Stimulated activated CD8-positive, alpha-beta memory T cell treated with anti-CD3 and anti-CD28 coated beads, Interleukin-2, amount 100 ng/mL, for 48 hours (primary cell): Measurements from ENCODE around the gene PIP5K1C.

ENCODE experiments used
- DNase-seq, 2 donors: peaks; one replicate each; pipeline ENCODE4 v3.0.0-alpha.2; 2020; ENCODE audit warnings: low read depth in 2 of 2

The PIP5K1C gene

DNA sequence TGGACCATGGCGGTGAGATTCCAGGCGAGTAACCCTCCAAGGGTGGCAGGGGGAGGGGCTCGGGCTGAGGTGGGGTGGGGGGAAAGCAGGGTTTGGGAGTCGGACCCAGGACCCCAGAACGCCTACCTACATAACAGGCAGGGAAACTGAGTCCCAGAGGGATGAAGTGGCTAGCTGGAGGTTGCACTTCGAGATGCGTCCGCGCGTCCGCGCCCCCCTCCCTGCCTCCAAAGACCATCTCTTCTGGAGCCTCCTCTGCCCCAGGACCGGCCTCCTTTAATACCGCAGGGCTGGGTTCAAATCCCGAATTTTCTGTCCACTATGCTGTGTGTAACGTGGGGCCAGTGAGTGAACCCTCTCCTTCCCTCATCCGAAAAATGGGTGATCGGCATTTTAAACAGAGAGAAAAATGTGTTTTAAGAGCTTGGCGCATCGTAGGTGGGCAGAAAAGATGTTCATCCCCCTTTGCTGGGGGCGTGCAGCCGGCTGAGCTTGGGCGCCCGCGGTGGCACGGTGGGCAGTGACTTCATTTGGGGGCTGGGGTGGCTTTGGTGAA is 21.7 kb upstream of the PIP5K1C start:
- no peak for DNase-seq

DNA sequence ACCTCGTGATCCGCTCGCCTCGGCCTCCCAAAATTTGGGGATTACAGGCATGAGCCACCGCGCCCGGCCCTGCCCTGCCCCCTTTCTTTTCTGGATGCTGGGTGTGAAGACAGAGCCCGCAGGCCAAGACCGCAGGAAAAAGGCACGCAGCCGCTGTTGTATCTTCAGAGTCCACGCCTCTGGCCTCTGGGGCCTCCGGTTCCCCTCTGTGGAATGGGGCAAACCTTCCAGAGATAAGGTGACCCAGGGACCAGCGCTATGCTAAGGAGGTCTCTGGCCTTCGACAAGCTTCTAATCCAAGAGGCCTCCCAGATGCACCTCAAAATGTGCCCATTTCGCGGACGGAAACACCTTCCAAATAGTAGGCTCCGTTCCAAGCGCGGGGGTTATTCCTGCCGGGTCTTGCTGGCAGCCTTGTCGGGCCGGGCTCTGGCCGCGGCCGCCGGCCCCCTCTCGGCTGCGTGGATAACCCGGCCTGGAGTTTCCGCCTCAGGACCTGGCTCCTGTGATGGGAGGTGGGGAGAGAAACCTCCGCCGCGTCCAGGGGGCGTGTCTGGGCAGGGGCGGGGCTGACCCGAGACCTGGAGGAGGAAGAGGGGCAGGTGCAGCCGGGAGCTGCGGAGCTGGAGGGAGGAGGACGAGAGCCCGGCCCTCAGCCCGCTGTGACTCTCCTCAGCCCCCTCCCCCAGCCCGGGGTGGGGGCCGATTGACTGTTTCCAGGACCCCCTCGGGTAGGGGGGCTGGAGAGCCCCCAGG is 21.0 kb upstream of the PIP5K1C start:
- peak; percentile 73 to 86 for DNase-seq

DNA sequence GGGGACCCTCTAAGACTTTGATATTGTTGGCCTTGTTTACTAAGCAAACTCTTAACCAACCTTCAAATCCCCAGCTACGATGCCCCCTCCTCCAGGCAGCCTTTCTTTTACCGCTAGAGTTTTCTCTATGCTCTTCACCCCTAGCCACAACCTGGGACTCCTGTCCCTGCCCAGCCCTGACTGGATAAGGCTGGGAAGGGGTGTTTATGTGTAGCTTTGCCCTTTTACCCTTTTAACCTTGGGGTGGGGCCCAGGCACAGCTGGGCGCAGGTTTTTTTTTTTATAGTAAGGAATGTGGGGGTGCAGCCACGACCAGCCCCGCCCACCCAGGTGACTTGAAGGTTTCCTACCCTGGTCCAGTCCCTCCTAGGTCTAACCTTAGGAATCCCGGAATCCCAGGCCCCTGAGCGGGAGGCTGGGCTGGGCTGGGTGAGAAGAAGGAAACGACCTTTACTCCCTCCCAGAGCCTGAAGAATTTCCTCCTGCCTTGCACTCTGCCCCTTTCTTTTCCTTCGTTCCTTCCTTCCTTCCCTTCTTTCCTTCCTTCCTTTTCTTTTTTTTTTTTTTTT is 20.2 kb upstream of the PIP5K1C start:
- no peak for DNase-seq

DNA sequence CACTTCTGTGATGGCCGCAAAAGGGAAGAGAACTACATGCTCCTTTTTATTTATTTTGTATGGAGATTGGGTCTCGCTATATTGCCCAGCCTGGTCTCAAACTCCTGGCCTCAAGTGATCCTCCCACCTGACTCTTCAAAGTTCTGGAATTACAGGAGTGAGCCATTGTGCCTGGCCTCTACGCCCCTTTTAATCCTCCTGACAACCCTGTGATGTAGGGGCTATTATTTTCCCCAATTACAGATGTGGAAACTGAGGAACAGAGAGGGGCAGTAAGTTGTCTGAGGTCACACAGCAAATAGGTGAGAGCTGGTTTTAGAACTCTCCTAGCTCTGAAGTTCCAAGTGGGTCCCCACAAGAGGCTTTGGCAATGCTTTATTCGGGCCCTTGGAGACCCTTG is 19.6 kb upstream of the PIP5K1C start:
- DNase-seq, result no peak

DNA sequence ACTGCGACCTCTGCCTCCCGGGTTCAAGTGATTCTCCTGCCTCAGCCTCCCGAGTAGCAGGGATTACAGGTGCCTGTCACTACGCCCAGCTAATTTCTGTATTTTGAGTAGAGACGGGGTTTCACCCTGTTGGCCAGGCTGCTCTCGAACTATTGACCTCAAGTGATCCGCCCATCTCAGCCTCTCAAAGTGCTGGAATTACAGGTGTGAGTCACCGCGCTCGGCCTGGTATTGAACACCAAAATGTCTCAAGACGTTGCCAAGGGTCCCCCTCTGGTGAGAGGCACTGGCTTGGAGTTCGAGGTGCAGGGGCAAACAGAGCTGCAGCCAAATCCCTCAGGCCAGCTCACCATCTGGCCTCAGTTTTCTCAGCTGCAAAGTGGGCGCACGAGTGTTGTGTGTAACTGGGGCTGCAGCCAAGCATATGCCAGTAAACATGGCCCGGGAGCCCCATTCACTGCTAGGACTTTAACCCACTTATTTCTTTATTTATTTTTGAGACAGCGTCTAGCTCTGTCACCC is 15.9 kb upstream of the PIP5K1C start:
- DNase-seq, result no peak

DNA sequence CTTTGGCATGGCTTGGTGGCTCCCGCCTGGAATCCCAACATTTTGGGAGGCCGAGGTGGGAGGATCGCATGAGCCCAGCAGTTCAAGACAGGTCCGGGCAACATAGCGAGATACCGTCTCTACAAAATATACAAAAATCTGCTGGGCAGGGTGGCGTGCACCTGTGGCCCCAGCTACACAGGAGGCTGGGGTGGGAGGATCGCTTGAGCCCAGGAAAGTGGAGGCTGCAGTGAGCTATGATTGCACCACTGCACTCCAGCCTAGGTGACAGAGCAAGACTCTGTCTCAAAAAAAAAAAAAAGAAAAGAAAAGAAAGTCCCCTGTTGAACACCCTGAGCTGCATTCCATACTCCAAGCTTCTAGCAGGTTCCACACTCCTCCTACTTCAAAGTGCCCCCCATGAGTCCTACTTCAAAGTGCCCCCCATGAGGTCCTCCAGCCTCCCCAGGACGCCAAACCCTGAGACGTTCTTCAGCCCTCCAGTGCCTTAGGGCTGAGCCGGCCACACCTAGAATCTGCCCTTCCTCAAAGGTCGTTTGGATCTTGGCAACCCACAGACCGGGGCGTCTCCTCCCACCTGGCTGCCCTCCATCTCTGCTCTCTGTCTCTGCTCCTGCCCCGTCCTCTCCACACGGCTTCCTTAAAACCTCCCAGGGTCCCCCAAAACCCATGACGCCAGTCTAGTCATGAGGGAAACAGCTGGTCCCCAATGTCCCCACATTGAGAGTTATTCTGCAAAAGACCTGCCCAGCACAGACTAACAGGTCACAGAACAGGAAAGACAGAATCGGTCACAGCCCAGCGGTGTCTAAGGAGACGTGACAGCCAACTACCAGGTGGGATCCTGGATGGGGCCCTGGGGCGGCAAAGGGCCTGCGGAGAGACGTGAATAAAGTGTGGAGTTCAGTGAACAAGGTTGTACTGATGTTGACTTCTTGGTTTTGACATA is 12.7 kb upstream of the PIP5K1C start:
- no peak for DNase-seq

DNA sequence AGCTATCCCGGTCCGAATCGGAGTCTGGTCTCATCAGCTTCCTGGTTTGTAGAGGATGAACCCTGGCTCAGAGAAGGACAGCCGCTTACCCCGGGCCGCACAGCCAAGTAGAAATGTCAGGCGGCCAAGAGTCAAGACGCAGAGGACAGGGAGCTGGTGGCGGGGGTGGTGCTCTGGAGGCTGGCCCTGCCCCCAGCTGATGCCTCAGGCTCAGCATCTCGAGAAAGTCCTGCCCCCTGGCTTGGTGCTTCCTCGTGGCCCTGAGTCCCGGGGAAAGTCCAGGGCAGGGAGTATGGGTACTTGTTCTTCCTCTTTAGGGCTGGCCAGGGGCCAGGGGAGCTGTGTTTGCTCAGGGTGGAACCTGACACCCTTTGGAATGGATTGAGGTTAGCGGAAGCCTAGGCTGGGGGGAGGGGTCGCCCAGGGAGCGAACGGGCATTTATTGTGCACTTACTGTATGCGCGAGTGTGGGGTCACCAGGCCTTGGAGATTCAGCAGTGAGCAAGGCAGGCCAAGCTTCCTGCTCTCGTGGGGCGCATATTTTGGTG is 10.1 kb upstream of the PIP5K1C start:
- no peak for DNase-seq

DNA sequence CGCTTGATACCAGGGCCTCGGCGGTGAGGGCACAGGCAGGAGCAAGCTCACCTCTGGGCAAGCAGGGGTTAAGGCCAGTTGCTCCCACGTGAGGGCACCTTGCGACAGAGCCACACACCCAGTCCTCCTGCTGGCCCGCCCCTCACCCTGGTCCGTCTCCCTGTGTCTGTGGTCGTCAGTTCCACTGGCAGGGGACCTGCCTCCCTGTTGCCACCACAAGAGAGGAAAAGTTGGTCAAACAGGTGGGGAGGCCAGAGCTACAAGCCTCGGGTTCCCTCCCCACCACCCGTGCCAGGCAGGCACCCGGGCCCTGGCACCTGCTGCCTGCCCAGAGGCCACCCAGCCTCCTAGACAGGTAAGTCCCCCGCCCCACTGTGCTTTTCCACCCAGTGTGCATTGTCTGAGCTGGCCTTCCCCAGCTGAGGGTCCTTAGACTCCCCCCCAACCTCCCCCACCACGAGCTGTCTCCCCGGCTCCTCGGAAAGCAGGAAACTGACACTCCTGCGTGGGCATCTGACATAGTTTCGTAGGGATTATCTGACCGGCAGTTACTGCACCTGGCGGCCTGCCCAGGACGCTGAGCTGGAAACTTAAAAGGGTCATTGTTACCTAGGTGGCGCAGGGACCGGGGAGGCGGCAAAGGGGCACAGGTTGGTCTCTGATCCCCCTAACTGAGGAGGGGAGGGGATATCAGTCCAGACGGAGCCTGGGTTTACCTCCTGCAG is 8.1 kb upstream of the PIP5K1C start, which contains the start of gene TJP3:
Gene TJP3, plus strand, starts transcription at position 178 of the 725 bp plus-strand sequence. CDS start 20,049 bp downstream, outside the sequence.
- DNase-seq, result no peak

DNA sequence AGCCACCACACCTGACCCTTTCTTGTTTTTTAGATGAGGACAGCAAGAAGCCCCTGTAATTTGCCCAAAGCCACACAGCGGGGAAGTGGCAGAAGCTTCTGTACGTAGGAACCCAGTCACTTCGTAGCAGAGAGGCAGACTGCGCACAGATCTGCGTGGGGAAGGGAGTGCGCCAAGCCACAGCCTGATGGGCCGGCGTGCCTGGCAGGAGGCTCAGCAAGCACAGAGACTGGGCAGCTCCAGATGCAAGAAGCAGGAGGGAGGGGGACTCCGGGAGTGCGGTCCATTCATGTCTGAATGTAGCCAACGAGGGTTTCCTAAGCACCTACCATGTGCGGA is 7.6 kb upstream of the PIP5K1C start:
- no peak for DNase-seq

DNA sequence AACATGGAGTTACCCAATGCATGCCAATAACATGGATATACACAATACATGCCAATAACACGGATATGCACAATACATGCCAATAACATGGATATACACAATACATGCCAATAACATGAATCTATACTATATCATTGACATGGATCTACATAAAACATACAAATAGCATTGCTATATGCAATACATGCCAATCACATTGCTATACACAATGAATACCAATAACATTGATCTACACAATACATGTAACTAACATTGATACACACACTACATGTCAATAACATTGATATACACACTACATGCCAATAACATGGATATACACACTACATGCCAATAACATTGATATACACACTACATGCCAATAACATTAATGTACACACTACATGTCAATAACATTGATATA is 932 bp upstream of the PIP5K1C start:
- DNase-seq, result no peak

DNA sequence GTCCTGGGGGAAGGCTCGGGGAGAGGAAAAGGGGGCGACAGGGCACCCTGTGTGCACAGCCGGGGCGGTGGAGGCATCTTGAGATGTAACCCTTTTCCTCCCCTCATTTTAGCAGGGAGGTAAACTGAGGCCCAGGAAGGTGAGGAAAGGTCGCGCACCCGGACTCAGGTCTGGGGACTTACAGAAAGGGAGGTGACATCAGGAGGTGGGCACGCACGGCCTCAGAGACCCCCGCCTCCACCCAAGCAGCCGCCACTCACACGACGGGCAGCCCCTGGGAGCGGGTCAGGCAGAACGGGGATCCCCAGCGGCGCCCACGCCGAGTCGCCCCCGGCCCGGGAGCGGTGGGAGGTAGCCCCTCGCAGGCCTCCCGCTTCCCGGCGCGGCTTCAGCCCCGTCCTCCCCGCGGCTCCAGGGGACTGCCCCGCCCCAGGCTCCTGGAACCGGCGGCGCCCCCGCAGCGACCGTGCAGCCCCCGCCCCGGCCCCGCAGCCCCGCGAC is 477 bp downstream of the PIP5K1C start:
- DNase-seq, result no peak

DNA sequence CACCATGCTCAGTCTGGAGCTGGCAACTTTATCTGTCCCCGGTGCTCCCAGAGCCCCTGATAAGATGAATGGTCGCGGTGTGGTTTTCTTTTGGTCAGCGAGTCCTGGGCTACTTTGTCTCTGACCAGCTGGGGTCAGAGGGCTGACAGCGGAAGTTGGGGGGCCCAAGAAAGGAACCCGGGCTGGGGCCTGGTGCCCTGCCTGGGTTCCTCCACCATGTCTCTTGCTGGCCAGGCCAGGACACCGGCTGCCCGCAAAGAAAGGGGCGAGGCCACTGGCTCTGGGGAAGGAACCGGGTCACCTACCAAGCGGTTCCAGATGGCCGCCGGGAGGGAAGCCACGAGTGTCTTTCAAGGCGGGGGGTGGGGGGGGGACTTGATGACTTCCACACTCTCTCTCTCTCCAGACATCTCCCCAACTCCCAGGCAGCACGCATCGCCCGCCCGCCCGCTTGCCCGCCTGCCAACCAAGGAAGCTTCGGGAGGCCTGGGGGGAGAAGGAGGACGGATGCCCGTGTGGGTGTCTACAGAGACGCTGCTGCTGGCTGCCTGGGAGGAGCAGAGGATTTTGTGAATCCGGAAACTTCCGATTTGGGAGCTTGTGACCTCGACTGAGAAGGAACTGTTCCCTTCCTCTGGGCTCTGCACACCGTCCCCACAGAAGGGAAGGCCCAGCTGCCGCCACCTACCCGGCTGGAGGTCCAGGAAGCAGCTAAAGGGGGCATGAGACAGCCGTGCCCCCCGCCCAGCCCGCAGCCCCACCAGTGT is 1.1 kb downstream of the PIP5K1C start:
- DNase-seq, result no peak

DNA sequence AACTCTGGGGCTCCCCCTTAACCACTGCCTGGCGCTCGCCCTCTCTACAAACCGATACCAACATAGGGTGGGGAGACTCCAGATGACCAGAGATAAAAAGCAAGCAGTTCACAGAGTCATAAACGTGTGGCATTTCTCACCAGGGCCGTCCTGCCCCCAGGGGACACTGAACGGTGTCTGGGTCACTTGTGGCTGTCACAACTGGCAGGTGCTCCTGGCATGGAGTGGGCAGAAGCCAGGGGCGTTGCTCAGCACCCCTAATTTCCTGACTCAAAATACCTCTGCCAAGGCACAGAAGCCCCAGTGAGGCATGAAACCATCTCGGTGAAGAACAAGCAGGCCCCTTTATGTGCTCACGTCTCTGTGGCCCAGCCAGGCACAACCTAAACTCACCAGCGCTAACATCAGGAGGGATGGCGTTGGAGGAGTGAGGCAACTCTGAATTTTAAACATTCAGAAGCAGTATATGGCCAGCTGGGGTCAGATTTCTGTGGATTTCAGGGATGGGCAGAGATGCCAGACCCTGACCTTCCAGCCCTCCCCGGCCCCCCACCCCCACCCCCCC is 1.8 kb downstream of the PIP5K1C start:
- no peak for DNase-seq

DNA sequence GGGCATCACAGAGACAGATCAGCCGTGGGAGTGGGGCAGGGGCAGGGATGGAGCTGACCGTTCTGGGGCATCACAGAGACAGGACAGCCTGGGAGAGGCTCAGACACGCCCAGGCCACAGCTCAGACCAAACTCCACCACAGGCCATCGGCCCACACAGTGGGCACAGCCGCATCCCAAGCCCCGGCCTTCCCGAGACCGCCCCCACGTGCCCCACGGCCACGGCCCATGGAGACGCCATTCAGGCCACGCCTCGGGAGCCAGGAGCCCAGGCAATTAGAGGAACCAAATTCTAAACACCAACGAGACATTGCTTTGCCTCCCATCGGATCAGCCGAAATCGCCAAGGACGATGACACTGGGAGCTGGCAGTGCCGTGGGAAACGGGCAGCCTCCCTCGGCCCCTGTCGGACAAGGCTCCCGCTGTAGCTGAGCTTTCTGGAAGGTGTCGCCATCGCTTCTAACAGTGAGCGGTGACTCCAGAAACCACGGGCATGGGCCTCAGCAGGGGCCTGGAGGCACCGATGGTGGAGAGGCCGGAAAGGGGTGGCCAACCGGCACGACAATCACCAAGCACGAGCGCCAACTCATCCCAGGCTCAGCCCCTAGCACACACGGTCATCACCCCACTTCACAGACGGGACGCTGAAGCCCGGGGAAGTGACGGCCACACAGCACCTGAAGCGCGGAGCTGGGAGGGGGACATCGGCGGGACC is 2.4 kb downstream of the PIP5K1C start:
- DNase-seq, result no peak

DNA sequence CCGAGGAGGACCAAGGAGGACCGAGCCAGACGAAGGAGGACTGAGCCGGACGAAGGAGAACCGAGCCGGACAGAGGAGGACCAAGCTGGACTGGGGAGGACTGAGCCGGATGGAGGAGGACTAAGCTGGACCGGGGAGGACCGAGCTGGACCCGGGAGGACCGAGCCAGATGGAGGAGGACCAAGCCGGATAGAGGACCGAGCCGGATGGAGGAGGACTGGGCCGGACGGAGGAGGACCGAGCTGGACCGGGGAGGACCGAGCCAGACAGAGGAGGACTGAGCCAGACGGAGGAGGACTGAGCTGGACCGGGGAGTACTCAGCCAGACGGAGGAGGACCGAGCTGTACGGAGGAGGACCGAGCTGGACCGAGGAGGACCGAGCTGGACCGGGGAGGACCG is 3.2 kb downstream of the PIP5K1C start:
- no peak for DNase-seq

DNA sequence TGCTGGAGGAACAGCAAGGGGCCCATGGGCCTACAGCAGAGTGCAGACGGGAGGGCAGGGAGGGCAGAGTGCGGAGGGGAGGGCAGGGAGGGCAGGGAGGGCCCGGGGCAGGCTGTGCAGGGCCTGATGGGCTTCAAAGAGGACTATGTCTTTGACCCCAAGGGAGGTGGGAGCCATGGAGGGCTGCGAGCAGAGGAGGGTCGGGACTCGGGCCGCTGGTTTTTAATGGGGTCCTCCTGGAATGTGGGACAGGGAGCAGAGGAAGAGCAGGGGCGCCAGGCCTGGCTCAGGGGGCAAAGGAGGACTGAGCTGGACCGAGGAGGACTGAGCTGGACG is 3.6 kb downstream of the PIP5K1C start:
- no peak for DNase-seq

DNA sequence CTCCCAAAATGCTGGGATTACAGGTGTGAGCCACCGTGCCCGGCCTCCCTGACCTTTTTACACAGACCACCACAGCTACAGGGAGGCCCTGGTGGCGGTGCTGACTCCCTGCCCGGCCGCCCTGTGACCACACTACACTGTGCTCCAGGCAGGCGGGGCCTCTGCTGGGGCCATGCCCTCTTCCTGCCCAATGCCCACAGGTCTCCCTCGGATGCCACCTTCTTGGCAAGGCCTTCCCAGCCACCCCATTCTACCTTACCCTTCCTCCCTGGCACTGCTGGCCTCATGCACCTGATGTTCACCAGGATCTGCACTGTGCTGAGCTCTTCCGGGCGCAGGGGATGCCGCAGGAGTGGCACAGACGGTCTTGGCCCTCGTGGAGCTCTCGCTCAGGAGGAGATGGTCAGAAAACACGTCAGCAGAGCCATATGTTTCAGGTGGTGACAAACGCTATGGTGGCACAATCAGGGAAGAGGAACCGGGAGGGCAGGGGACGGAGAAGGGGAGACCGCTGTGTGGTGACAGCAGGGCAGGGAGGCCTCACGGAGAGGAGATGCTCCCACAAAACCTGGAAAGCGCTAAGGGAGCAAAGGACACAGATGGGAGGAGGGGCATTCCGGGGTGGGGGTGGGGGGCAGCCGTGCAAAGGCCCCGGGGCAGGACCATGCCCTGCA is 4.1 kb downstream of the PIP5K1C start:
- DNase-seq, result no peak

DNA sequence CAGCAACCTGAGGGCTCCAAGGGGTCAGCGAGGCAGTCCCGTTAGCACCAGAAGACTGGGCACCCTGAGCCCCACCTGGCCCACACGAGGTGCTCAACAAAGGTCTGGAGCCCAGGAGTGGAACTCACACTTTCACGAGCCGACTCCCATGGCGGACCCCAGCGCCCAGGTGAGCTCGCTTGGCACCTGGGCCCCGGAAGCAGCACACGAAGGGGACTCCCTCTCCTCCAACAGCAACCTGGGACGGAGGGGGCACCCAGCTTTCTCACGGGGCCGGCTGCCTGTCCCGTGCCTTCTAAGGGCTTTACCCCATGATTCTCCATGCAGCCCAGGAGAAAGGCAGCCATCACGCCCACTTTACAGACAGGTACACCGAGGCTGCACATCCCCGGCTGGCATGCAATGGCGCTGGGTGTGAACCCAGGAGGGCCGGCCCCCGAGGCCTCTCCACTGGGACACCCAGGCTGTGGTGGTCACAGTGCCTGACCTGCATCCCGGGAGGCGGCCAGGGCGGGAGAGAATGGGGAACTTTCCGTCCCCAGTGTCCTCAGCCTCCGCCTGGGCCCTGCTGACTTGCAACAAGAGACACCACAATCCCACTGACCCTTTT is 5.0 kb downstream of the PIP5K1C start:
- no peak for DNase-seq
